ENCODE results near the gene SMCO2.

Gene SMCO2

DNA sequence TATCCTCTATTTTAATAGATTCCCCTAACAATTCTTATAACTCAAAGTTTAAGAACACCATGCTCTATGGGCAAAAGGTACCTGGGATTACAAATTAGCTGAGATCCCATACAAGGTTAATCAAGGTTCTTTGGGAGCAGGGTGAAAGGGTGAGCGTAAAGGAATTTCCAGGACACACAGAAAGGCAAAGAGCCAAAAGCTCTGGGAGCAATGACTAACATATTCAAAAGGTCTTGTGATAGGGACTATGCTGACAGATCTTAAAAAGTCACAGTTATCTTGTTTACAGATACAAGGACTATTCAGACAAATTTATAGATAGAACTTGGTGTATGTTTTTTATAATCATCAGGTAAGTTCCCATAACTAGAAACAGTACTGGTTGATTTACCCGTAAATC, 58.0 kb downstream of the SMCO2 start:
- Histone ChIP-seq H3K36me3 (ENCODE audit: control insufficient read depth, low read length) (no peaks in the 10 kb centered on the region), H3K9me3 (ENCODE audit: control insufficient read depth, insufficient read depth, low read length) (peaks cover 3% of the 10 kb centered on the region; the same call in 1 of the 2 replicates), H3K4me3 (ENCODE audit: low read length) (no peak overlapping the region), H3K79me2 (ENCODE audit: control insufficient read depth, low read length) (no peaks in the 10 kb centered on the region), H3K27ac (ENCODE audit: low read depth, low read length) (no peak overlapping the region), H4K20me1 (ENCODE audit: control insufficient read depth, insufficient read depth, low read depth, low read length) (no peaks in the 10 kb centered on the region), H3K4me2 (ENCODE audit: low read length) (no peak overlapping the region), H3K27me3 (ENCODE audit: control insufficient read depth, low read length) (no peaks in the 10 kb centered on the region), H3F3A (ENCODE audit: control insufficient read depth, insufficient read depth) (no peaks in the 10 kb centered on the region), H3K9me2 (replicated peaks; ENCODE audit: control insufficient read depth, low read length) (no peaks in the 10 kb centered on the region), H3K4me1 (ENCODE audit: control insufficient read depth, low read length) (no peaks in the 10 kb centered on the region)
- no peak for TF ChIP-seq EZH2phosphoT487 (IDR thresholded peaks at IDR 0.05; ENCODE audit: borderline replicate concordance, low read length)
- TF ChIP-seq, protein P1, sequence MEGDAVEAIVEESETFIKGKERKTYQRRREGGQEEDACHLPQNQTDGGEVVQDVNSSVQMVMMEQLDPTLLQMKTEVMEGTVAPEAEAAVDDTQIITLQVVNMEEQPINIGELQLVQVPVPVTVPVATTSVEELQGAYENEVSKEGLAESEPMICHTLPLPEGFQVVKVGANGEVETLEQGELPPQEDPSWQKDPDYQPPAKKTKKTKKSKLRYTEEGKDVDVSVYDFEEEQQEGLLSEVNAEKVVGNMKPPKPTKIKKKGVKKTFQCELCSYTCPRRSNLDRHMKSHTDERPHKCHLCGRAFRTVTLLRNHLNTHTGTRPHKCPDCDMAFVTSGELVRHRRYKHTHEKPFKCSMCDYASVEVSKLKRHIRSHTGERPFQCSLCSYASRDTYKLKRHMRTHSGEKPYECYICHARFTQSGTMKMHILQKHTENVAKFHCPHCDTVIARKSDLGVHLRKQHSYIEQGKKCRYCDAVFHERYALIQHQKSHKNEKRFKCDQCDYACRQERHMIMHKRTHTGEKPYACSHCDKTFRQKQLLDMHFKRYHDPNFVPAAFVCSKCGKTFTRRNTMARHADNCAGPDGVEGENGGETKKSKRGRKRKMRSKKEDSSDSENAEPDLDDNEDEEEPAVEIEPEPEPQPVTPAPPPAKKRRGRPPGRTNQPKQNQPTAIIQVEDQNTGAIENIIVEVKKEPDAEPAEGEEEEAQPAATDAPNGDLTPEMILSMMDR (IDR thresholded peaks at IDR 0.05; ENCODE audit: low read depth, low read length, poor library complexity, severe bottlenecking) = no peak

DNA sequence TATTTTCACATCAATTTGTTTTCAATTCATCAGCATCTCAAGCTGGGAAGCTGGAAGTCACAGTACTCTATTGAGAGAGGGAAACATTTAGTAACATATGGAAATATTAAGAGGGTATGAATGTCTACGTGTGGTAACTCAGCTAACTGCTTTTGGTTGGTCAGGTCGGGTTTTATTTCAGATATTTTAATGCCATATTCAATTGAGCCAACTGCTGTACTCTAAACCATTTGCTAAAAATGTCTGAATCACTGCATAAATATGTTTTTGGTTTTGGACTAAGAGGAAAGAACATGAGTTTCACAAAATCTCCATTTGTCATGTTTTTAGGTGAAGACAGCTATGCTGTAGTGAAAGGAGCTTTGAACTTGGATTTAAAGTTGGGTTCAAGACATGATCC, 58.6 kb downstream of the SMCO2 start:
- Histone ChIP-seq H3F3A (ENCODE audit: control insufficient read depth, insufficient read depth) (no peaks in the 10 kb centered on the region), H4K20me1 (ENCODE audit: control insufficient read depth, insufficient read depth, low read depth, low read length) (no peaks in the 10 kb centered on the region), H3K4me1 (ENCODE audit: control insufficient read depth, low read length) (no peaks in the 10 kb centered on the region), H3K27me3 (ENCODE audit: control insufficient read depth, low read length) (no peaks in the 10 kb centered on the region), H3K4me3 (ENCODE audit: low read length) (no peak overlapping the region), H3K4me2 (ENCODE audit: low read length) (no peak overlapping the region), H3K79me2 (ENCODE audit: control insufficient read depth, low read length) (no peaks in the 10 kb centered on the region), H3K27ac (ENCODE audit: low read depth, low read length) (no peak overlapping the region), H3K9me3 (ENCODE audit: control insufficient read depth, insufficient read depth, low read length) (peaks cover 3% of the 10 kb centered on the region; the same call in 1 of the 2 replicates), H3K9me2 (replicated peaks; ENCODE audit: control insufficient read depth, low read length) (no peaks in the 10 kb centered on the region), H3K36me3 (ENCODE audit: control insufficient read depth, low read length) (no peaks in the 10 kb centered on the region)
- TF ChIP-seq, protein P1 (IDR thresholded peaks at IDR 0.05; ENCODE audit: low read depth, low read length, poor library complexity, severe bottlenecking) = no peak
- TF ChIP-seq EZH2phosphoT487 (IDR thresholded peaks at IDR 0.05; ENCODE audit: borderline replicate concordance, low read length) = no peak

DNA sequence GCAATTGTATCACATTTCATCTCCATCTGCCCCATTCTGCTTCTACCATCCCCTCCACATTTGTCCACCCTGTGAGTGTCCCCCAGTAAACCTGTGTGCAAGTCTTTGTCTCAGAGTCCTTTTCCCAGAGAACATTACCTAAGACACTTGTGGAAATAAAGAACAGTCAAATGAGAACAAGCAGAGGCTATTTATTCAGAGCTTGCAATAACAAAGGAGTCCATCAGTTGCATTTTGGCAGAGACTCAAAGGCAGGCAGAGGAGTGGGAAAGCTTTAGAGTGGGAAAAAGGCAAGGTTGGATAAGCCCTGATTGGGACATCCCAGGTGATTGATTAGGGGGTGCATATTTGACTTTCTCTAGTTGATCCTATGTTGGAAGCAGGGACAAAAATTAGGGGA, 59.2 kb downstream of the SMCO2 start:
- H3K4me2 ChIP-seq (ENCODE audit: low read length) = no peak overlapping the region
- no peak overlapping the region for H3K27ac ChIP-seq (ENCODE audit: low read depth, low read length)
- no peaks in the 10 kb centered on the region for H3K36me3 ChIP-seq (ENCODE audit: control insufficient read depth, low read length)

More for the DNA sequence above, 59.2 kb downstream of the SMCO2 start:
- H3K27me3 ChIP-seq (ENCODE audit: control insufficient read depth, low read length) = no peaks in the 10 kb centered on the region
- TF ChIP-seq EZH2phosphoT487 (IDR thresholded peaks at IDR 0.05; ENCODE audit: borderline replicate concordance, low read length) = no peak
- TF ChIP-seq, protein P1 (IDR thresholded peaks at IDR 0.05; ENCODE audit: low read depth, low read length, poor library complexity, severe bottlenecking) = no peak
- no peaks in the 10 kb centered on the region for H4K20me1 ChIP-seq (ENCODE audit: control insufficient read depth, insufficient read depth, low read depth, low read length)
- H3K4me1 ChIP-seq (ENCODE audit: control insufficient read depth, low read length) = no peaks in the 10 kb centered on the region
- no peaks in the 10 kb centered on the region for H3K79me2 ChIP-seq (ENCODE audit: control insufficient read depth, low read length)
- H3K9me3 ChIP-seq (ENCODE audit: control insufficient read depth, insufficient read depth, low read length) = peaks cover 3% of the 10 kb centered on the region; the same call in 1 of the 2 replicates
- no peaks in the 10 kb centered on the region for H3K9me2 ChIP-seq (replicated peaks; ENCODE audit: control insufficient read depth, low read length)
- no peak overlapping the region for H3K4me3 ChIP-seq (ENCODE audit: low read length)
- H3F3A ChIP-seq (ENCODE audit: control insufficient read depth, insufficient read depth) = no peaks in the 10 kb centered on the region
